Measurements from ENCODE around the gene EMC10.

The EMC10 gene

DNA sequence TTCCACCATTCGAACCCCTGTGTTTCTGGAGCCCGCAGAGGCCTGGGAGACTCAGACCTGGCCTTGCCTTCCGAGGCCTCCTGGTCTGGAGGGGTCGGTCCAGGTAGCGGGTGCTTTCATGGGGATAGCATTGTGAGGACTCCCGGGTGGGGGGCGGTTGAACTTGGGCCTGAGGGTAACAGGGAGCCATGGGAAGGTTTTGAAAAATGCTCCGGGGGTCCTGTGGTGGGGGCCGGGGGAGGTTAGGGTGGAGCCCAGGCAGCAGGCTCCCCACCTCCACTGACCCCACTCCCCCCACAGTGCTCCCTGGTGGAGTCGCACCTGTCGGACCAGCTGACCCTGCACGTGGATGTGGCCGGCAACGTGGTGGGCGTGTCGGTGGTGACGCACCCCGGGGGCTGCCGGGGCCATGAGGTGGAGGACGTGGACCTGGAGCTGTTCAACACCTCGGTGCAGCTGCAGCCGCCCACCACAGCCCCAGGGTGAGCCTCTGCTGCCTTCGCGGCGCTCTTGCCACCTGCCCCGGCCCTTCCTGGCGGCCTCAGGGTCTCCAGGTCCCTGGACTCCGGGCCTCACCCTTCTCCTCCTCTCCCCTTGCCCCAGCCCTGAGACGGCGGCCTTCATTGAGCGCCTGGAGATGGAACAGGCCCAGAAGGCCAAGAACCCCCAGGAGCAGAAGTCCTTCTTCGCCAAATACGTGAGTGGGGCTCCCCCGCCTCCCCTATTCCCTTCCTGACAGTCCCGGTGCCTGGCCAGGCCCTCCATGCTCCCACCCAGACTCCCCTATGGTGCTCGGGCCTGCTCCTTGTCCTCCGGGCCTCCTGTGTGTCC, 4.2 kb downstream of the EMC10 start:
- no peak for DNase-seq

DNA sequence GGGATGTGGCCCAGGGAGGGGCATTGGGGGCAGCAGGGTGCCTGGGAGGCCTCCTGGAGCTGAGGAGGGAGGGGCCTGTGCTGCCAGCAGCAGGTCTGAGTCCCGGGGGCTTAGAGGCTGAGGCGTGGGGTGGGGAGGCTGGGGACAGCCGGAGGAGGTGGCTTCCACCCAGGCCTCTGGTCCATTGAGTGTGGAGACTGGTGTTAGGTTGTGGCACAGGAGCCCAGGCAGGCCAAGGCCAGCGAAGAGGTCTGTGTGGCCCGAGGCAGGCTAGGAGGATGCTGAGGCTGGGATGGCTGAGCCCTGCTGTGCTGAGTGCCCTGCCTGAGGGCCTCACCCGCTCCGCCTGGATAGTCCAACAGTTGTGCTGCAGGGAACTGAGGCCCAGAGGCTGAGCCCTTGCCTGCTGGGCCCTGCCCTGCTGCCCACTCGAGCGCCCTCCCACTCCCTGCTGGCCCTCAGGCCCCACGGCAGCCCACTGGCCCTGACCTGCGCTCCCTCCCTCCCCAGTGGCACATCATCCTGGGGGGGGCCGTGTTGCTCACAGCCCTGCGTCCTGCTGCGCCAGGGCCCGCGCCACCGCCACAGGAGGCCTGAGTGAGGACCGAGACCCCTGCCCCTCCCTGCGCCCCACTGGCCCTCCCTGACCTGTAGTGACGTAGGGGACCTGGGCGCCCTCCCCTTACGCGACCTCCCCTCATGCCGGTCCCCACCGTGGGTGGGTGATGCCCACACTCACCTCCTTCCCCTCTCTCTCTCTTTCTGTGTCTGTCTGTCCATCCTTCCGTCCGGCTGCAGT, 5.2 kb downstream of the EMC10 start:
- DNase-seq = no peak

- DNase-seq = no peak
Observed at GRCh38 chr19:50482271-50482855, 6.1 kb downstream of the EMC10 start.

DNA sequence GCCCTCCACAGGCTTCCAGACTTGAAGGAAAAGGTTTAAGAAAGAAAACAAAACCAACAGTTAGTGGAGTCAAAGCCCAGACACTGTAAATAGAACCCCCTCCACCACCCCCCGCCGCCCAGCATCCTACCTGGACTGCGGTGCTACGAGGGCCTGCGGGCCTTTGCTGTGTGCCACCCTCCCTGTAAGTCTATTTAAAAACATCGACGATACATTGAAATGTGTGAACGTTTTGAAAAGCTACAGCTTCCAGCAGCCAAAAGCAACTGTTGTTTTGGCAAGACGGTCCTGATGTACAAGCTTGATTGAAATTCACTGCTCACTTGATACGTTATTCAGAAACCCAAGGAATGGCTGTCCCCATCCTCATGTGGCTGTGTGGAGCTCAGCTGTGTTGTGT, 6.6 kb downstream of the EMC10 start:
- DNase-seq = no peak

GRCh38 chr19:50485284-50485955, 9.1 kb downstream of the EMC10 start:
- no peak for DNase-seq

- DNase-seq = no peak
Observed at GRCh38 chr19:50486823-50487515, 10.7 kb downstream of the EMC10 start.

DNA sequence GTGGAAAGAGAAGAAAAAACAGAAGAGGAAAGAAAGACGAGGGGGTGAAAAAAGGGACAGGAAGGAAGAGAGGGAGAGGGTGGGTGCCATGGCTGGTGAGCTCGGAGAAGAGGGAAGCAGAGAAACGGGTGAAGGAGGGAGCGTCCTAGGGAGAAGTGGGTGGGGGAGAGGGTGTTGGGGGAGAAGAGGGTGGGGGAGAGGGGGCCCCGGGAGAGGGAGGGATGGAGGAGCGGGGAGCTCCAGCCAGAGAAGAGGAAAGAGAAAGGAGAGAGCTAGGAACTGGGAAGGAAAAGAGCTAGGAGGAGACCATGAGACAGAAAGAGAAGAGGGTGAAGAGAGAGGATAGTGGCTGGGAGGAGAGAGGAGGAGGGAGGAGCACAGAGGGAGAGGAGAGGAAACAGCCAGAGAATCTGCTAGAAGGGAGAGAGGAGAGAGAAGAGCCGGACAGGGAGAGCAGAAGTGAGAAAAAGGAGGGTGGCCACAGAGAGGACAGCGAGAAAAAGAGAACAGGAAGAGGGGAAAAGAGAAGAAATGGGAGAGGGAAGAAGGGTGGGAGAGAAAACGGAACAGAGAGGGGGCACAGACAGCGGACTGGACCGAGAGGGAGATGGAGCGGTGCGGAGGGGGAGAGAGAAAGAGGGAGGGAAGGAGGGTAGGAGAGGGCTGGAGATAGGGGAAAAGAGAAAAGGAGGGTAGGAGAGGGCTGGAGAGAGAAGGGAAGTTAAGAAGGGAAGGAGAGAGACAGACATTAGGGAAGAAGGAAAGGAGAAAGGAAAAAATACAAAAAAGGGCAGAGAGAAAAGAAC, 12.3 kb downstream of the EMC10 start:
- DNase-seq = no peak

DNA sequence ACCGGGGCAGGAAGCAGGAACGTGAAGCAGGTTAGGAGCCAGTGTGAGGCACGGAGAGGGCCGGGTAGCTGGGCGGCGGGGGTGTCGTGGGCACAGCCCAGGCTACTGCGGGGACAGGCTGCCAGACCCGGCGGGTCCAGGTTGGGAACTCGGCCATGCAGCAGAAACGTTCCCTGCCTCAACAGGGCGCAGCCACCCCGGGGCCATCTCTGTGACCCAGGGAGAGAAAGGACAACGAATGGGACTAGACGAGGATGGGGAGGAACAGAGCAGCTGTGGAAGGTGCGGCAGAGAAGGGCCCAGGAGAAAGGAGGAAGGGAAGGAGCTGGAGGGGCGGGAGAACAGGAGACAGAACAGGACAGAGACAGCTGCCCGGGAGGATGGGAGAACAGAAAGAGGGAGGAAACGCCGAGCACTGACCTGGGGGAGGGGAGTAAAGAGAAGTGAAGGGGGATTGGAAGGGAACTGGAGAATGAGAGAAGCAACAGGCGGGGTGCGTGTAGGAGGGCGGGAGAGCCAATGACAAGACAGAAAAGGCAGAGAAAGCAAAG, 13.2 kb downstream of the EMC10 start:
- no peak for DNase-seq

DNA sequence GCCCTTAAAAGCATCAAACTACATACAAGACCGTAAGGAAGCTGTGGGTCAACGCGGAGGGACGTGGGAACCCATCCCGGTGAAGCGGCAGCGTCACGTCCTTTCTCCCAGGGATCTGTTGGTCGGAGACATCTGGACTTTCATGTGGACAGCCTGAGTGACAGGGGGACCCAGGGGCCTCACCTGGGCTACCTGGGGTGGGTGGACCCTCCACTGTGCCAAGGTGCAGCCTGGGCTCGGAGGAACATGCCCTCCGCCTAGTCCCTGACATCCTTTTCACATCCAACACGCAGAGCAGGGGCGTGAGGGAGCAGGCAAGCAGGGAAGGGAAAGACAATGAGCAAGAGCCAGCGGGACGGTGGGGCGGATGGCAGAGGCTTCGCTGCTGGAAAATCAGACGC, 14.1 kb downstream of the EMC10 start:
- no peak for DNase-seq

- no peak for DNase-seq
Observed at GRCh38 chr19:50490991-50491472, 14.7 kb downstream of the EMC10 start.

DNA sequence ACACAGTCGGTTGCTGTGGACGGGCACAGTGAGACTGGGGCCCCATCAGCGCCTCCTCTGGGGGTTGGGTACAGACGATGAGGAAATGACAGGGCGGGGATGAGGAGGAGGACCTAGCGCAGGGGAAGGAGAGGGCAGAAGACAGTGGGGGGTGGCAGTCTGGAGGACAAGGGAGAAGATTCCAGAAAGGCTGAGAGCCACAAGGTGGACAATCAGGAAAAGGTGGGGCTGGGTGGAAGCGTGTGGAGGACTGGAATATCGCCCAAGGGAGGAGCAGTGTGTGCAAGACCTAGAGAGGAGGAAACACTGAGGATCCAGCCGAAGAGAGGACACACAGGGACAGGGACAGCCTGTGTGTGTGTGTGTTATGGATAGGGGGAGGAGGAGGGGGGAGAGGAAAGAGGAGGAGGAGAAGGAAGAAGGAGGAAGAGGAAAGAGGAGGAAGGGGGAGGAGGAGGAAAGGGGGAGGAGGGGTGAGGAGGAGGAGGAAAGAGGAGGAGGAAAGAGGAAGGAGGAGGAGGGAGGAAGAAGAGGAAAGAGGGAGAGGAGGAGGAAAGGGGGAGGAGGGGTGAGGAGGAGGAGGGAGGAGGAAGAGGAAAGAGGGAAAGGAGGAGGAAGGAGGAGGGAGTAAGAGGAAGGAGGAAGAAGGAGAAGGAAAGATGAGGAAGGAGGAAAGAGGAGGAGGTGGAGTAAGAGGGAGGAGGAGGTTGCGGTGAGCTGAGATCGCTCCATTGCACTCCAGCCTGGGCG, 16.2 kb downstream of the EMC10 start:
- no peak for DNase-seq

DNA sequence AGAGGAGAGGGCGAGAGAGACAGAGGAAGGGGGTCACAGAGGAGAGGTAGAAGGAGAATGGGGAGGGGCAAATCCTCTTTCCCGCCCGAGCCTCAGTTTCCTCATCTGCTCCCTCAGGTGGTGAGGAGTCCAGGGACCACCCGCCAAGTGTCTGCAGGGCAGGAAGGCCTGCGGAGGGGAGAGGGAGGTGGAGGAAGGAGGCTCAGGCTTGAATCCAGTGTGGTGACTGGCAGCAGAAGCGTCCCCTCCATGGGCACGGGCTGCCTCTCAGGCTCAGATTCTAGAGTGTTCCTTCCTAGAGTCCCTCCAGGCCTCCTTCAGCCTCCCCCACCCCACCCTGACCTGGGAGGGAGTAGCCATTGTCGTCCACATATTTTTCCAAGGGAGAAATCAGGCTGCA, 16.9 kb downstream of the EMC10 start:
- no peak for DNase-seq

GRCh38 chr19:50494186-50495019, 18.1 kb downstream of the EMC10 start:
- no peak for DNase-seq

GRCh38 chr19:50495020-50495531, 18.8 kb downstream of the EMC10 start:
- no peak for DNase-seq

DNA sequence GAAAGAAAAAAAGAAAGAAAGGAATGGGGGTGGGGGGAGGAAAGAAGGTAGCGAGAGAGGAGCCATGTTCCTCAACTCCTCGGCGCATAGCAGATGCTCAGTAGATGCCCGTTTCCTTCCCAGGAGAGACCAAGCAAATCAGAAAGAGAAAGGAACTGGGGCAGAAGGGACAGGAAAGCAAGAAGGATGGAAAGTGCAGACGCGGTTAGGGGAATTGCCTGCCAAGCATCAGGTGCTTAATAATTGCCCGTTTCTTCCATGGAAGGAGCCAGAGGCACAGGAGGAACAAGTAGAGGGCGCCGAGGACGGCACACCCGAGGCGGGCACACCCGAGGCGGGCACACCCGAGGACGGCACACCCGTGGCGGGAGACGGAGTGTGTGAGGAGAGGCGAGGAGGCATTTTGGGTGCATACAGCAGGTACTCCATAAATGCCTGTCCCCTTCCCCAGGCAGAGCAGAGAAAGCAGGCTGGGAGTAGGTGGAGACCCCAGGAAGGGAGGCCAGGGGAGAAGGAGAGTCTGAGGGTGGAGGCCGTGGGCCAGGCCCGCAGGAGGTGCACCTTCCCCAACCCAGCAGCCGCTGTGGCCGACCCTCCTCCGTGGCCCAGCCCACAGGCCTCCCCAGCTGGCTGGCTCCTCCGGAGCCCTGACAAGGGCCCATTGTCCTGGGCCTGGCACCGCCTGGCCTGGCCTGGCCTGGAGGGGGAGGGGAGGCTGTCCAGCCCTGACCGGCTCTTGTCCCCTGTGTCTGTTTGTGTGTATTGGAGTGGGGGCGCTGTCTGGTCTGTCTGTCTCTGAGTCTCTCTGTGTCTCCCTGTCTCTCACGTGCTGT, 20.1 kb downstream of the EMC10 start:
- no peak for DNase-seq

- no peak for DNase-seq
Observed at GRCh38 chr19:50497022-50497405, 20.7 kb downstream of the EMC10 start.

GRCh38 chr19:50498219-50499056, 22.1 kb downstream of the EMC10 start:
- no peak for DNase-seq
